ENCODE results near the gene RASGRF2.

DNA sequence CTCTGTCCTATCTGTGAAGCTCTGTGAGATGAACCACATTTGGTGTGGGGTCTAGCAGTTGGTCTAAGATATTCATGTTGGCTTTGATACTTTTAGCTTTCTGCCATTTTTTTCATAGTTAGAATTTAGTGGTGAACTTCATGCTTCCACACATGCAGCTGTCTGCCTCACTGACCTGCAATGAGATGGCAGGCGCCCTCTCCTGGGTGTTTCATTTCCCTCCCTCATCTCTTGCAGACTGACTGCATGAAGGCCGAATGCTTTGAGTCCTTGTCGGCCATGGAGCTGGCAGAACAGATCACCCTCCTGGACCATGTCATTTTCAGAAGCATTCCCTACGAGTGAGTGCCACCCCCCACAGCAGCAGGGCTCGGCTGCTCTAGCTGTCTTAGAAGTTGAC, 246.8 kb downstream of the RASGRF2 start:
- TF ChIP-seq, protein P1, sequence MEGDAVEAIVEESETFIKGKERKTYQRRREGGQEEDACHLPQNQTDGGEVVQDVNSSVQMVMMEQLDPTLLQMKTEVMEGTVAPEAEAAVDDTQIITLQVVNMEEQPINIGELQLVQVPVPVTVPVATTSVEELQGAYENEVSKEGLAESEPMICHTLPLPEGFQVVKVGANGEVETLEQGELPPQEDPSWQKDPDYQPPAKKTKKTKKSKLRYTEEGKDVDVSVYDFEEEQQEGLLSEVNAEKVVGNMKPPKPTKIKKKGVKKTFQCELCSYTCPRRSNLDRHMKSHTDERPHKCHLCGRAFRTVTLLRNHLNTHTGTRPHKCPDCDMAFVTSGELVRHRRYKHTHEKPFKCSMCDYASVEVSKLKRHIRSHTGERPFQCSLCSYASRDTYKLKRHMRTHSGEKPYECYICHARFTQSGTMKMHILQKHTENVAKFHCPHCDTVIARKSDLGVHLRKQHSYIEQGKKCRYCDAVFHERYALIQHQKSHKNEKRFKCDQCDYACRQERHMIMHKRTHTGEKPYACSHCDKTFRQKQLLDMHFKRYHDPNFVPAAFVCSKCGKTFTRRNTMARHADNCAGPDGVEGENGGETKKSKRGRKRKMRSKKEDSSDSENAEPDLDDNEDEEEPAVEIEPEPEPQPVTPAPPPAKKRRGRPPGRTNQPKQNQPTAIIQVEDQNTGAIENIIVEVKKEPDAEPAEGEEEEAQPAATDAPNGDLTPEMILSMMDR (IDR thresholded peaks at IDR 0.05) = no peak
- TF ChIP-seq POLR2A (IDR thresholded peaks at IDR 0.05) = no peak
- TF ChIP-seq POLR2AphosphoS5 (IDR thresholded peaks at IDR 0.05) = no peak

Data from transverse colon (tissue), 4 donors.